Activated T-helper 1 cell treated with anti-CD3 and anti-CD28 coated beads, Interleukin-2, amount 50 U/mL, for 16 hours (primary cell): Measurements from ENCODE around the gene AGER.
"Not testable (repeated sequence)": the region's sequence is repeated elsewhere in the genome, so short reads cannot be mapped to it uniquely, and the experiment has no call there.

Source experiments
- DNase-seq, 2 donors: peaks; one replicate each; pipeline ENCODE4 v3.0.0-alpha.2; 2020; ENCODE audit warnings: low read depth in 1 of 2, low spot score in 1 of 2

The AGER gene

GRCh38 chr6:32184084-32184640, at the start of gene AGER:
AGER (minus strand) TSS chr6:32184253; CDS start chr6:32184222, 31 bp downstream.
- no peak for DNase-seq

GRCh38 chr6:32226434-32226833, 42.4 kb upstream of the AGER start:
- DNase-seq, result no peak

- DNase-seq, result no peak
These were observed 40.6 kb upstream of the AGER start for GRCh38 chr6:32224696-32225095.

DNA sequence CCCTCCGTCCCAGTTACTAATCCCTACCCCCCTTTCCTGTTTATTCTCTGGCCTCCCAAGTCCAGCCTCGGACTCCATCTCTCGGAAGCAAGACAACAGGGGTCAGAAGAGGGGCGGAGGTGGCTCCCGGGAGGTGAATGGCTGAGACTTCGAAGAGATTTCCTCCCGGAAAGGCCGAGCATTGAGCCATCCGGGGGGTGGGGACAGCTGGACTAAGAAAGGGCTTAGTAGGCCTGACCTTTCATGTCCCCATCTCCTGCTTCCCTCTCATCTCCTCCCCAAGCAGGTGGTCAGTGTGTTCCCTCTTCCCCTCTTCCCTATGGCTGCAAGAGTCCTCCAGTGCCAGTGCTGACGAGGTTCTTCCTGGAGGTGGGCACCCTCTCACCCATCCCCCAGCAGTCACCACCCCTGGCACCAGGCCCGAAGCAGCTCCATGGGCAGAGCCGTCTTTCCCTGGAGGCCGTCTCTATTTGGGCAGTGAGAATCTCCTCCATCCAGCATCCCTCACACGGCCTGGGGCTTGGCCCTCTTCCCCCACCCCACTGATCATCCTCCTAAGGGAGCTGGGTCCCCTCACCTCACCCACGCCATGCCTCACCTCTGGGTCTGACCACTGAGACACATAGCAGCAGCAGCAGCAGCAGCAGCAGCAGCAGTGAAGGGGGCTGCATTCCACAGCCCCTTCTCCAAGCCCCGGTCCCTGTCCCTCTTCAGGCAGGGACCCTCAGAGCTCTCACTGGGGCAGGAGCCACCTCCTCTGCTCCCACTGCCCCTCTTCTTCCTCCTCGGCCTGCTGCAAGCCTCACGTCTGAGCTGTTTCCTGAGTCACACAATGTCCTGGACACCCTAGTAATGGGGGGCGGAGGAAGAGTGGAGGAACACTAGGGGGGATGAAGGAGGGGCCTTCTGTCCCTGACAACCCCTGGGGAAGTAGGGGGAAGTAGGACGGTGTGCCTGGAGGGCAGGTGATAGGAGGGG, 39.5 kb upstream of the AGER start, which contains the start of gene NOTCH4:
Gene NOTCH4 (minus strand): TSS at position 810 of the 978 bp plus-strand sequence. CDS start 139 bp downstream, at position 671.
- DNase-seq, result no peak

DNA sequence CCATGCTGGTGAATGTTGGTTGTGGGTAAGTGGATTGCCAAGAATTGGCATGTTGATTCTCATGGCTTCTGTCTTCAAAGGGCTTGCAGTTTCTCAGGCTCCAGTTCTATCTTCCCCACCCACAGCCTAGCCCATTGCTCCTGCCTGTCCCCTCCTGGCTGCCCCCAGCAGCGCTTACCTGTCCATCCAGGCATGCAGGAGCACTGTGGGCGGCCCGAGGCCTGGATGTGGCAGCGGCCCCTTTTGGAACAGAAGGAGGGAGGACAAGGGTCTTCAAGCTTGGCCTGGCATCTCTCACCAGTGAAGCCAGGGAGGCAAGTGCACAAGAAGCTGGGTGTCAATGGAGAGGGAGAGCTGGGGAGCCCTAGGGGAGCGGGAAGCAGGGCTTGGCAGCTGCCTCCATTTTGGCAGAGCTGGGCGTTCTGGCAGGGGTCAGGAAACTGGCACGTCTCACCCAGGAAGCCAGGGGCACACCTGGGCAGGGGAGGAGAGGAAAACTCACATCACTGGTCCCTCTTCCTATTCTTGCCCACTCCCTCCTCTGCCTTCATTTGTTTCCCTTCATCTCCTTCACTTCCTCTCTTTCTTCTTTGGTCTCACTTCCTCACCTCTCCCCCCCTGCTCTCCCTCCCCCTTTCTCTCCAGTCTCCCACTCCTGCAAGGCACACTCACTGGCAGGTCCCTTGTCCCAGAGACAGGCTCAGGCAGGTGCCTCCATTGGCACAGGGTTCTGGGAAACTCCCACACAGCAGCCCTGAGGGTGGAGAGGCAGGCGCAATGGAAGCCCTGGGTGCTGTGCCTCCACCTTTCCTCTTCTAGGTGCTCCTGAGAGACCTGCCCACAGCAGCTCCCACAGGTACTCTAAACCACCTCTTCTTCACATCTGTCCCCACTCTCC, 38.5 kb upstream of the AGER start:
- no peak for DNase-seq

GRCh38 chr6:32220021-32220420, 36.0 kb upstream of the AGER start:
- DNase-seq, result no peak

- no peak for DNase-seq
These were observed 34.1 kb upstream of the AGER start for GRCh38 chr6:32218167-32218566.

DNA sequence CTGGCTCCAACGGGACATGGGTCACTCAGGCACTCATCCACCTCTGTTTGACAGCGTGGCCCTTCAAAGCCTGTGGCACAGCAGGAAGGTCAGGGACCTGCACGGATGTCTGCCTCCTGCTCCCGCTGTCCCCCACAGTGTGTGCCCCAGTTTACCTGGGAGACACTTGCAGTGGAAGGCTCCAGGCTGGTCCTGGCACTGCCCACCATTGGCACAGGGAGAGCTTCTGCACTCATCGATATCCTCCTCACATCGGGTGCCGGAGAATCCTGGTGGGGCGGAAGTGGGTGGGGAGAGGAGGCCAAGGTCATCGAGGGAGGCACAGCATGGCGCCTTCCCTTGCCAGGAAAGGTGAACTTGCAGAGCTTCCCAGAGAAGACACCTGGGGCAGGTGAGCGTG, 32.9 kb upstream of the AGER start:
- no peak for DNase-seq

GRCh38 chr6:32216285-32216684, 32.2 kb upstream of the AGER start:
- DNase-seq, result no peak

DNA sequence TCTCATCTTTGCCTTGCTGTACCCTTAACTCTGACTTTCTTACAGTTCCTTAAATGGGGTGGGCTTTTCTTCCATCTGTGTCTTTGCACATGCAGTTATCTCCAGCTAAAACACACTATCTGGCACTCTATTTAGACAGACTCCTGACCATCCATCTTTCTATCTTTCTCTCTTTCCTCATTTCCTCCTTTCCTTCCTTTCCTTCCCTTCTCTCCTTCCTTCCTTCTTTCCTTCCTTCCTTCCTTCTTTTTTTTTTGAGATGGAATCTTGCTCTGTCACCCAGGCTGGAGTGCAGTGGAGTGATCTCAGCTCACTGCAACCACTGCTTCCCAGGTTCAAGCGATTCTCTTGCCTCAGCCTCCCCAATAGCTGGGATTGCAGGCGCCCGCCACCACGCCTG, 31.6 kb upstream of the AGER start:
- no peak for DNase-seq

DNA sequence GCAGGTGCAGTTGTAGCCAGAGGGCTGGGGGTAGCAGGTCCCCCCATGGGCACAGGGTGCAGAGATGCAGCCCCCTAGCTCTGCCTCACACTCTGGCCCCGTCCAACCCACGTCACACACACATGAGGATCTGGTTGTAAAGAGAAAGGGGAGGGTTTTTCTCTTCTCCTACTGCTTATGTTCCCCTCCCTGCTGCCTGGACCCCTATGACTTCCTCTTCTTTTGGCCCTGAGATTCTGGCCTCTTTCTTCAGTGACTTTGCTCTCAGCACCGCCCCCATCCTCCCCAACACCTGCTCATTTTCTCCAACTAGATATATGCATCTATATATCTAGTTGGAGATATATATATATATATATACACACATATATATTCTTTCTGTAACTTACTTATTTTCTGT, 30.1 kb upstream of the AGER start:
- DNase-seq, result no peak

DNA sequence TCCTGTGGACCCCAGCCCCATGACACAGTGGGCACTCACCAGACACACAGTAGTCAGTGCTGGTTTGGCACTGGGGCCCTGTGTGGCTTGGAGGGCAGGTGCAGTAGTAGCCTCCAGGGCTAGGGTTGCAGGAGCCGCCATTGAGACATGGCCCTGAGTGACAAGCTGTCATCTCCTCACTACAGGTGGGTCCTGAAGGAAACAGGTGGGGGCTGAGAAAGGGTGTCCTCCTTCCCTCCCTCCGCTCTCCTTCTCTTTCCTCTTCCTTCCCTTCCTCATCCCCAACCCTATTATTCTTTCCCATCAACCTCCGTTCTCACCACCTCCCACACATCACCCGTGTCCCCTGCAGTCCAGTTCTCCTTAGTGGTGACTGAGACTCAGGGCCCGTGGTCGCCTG, 29.6 kb upstream of the AGER start:
- no peak for DNase-seq

- no peak for DNase-seq
These were observed 28.2 kb upstream of the AGER start for GRCh38 chr6:32212076-32212760.

GRCh38 chr6:32211432-32211831, 27.4 kb upstream of the AGER start:
- not testable (repeated sequence) for DNase-seq

GRCh38 chr6:32210191-32210601, 26.1 kb upstream of the AGER start:
- DNase-seq, result no peak

GRCh38 chr6:32208996-32209395, 24.9 kb upstream of the AGER start:
- no peak for DNase-seq

GRCh38 chr6:32204268-32204715, 20.2 kb upstream of the AGER start:
- DNase-seq, result no peak

GRCh38 chr6:32203426-32204267, 19.6 kb upstream of the AGER start:
- no peak for DNase-seq

GRCh38 chr6:32202186-32202585, 18.1 kb upstream of the AGER start:
- DNase-seq, result no peak
